GM12875 (cell line): ENCODE results near the gene COA7.
"Not testable (repeated sequence)": the region's sequence is repeated elsewhere in the genome, so short reads cannot be mapped to it uniquely, and the experiment has no call there.

ENCODE experiments used
- H3K4me3 ChIP-seq: one replicate; pipeline ENCODE4 v1.5.1; 2011; ENCODE audit warnings: low read depth, low read length, control low read depth
- CTCF ChIP-seq: IDR thresholded peaks from 2 replicates; pipeline ENCODE4 v1.5.1; 2011; ENCODE audit warnings: low read depth, mild to moderate bottlenecking, control low read depth, inconsistent platforms, low read length, moderate library complexity, borderline replicate concordance; ENCODE audit not compliant: insufficient read depth

Gene COA7

GRCh38 chr1:52738148-52738547 is 40.0 kb upstream of the COA7 start:
- no peak overlapping the region for H3K4me3 ChIP-seq
- no peak for TF ChIP-seq CTCF

- not testable (repeated sequence) for H3K4me3 ChIP-seq
Observed at GRCh38 chr1:52735371-52735770, 37.2 kb upstream of the COA7 start.

GRCh38 chr1:52733368-52733767 is 35.2 kb upstream of the COA7 start:
- no peak for TF ChIP-seq CTCF
- H3K4me3 ChIP-seq: no peak overlapping the region

- no peak for TF ChIP-seq CTCF
- H3K4me3 ChIP-seq: no peak overlapping the region
Observed at GRCh38 chr1:52727956-52728656, 30.0 kb upstream of the COA7 start.

- no peak for TF ChIP-seq CTCF
- H3K4me3 ChIP-seq: peak overlapping the region; percentile 70
Observed at GRCh38 chr1:52727114-52727586, 29.0 kb upstream of the COA7 start.

GRCh38 chr1:52726265-52727113 is 28.3 kb upstream of the COA7 start, which contains the start of gene ZYG11B:
ZYG11B (plus strand) TSS chr1:52726453; CDS start chr1:52726654, 201 bp downstream.
- peak within 1 kb of the TSS; percentile 70 for H3K4me3 ChIP-seq
- TF ChIP-seq CTCF: no peak

- H3K4me3 ChIP-seq: peak overlapping the region; percentile 23
- no peak for TF ChIP-seq CTCF
Observed at GRCh38 chr1:52725903-52726264, 27.7 kb upstream of the COA7 start.
